T-helper 2 cell treated with Interferon-gamma antibody and Interleukin-4, amounts not matched to agents 5 μg/mL and 100 μg/mL, for 36 hours (primary cell): Measurements from ENCODE around the gene CLDN7.
"Not testable (repeated sequence)": the region's sequence is repeated elsewhere in the genome, so short reads cannot be mapped to it uniquely, and the experiment has no call there.

Experiments
- DNase-seq: peaks from one replicate; pipeline ENCODE4 v3.0.0; 2021; ENCODE audit warnings: low spot score
- H3K27ac Mint-ChIP-seq: one replicate; pipeline ENCODE4 v1.8.0; 2021; ENCODE audit warnings: mild to moderate bottlenecking, mixed read lengths
- H3K27me3 Mint-ChIP-seq: one replicate; pipeline ENCODE4 v1.8.0; 2021; ENCODE audit warnings: low read depth, mixed read lengths
- H3K36me3 Mint-ChIP-seq: one replicate; pipeline ENCODE4 v1.8.0; 2021; ENCODE audit warnings: low read depth, mixed read lengths
- H3K4me1 Mint-ChIP-seq: one replicate; pipeline ENCODE4 v1.8.0; 2021; ENCODE audit warnings: low read depth, mixed read lengths
- H3K4me3 Mint-ChIP-seq: one replicate; pipeline ENCODE4 v1.8.0; 2022; ENCODE audit warnings: mild to moderate bottlenecking, moderate library complexity, mixed read lengths
- H3K9me3 Mint-ChIP-seq: one replicate; pipeline ENCODE4 v1.8.0; 2021; ENCODE audit warnings: mixed read lengths

The CLDN7 gene

DNA sequence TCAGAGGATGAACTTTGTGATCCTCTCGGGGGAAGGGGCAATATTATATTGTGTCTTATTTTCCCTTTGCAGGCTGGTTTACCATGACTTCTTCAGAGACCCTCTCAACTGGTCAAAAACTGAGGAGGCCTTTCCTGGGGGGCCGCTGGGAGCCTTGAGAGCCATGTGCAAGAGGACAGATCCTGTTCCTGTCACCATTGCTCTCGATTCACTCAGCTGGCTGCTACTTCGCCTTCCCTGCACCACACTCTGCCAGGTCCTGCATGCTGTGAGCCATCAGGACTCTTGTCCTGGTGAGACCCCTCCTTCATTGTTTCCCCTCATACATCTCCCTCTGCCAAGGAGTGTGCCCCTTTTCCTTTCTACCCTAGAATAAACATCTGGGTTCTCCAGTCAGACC lies 7.8 kb downstream of the CLDN7 start:
- peak overlapping the region; percentile 41 for H3K4me3 Mint-ChIP-seq
- peaks cover 20% of the 10 kb centered on the region for H3K4me1 Mint-ChIP-seq
- DNase-seq, result no peak
- peaks cover 45% of the 10 kb centered on the region for H3K36me3 Mint-ChIP-seq
- no peaks in the 10 kb centered on the region for H3K27me3 Mint-ChIP-seq
- no peak overlapping the region for H3K27ac Mint-ChIP-seq
- H3K9me3 Mint-ChIP-seq, result no peaks in the 10 kb centered on the region

DNA sequence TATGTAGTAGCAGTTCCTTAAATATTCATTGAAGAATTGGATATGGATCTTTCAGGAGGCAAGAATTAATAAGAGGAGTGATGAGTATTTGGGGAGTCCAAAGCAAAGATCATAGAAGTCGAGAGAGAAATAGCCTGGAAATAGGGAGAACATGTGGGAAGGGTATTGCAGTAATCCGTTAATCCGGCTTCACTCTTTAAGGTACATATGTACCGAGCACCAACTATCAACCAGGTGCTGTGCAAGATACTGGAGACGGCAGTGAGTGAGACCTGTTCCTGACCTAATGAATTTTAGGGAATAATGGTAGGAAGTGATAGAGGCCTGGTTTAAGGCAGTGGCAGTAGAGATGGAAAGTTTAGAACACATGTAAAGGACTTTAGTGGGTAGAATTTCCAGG lies 9.2 kb downstream of the CLDN7 start:
- H3K36me3 Mint-ChIP-seq, result peaks cover 40% of the 10 kb centered on the region
- peak overlapping the region; percentile 100 for H3K27ac Mint-ChIP-seq
- no peak for DNase-seq
- no peaks in the 10 kb centered on the region for H3K27me3 Mint-ChIP-seq
- no peaks in the 10 kb centered on the region for H3K9me3 Mint-ChIP-seq
- H3K4me1 Mint-ChIP-seq, result peaks cover 28% of the 10 kb centered on the region
- H3K4me3 Mint-ChIP-seq, result peak overlapping the region; percentile 99

DNA sequence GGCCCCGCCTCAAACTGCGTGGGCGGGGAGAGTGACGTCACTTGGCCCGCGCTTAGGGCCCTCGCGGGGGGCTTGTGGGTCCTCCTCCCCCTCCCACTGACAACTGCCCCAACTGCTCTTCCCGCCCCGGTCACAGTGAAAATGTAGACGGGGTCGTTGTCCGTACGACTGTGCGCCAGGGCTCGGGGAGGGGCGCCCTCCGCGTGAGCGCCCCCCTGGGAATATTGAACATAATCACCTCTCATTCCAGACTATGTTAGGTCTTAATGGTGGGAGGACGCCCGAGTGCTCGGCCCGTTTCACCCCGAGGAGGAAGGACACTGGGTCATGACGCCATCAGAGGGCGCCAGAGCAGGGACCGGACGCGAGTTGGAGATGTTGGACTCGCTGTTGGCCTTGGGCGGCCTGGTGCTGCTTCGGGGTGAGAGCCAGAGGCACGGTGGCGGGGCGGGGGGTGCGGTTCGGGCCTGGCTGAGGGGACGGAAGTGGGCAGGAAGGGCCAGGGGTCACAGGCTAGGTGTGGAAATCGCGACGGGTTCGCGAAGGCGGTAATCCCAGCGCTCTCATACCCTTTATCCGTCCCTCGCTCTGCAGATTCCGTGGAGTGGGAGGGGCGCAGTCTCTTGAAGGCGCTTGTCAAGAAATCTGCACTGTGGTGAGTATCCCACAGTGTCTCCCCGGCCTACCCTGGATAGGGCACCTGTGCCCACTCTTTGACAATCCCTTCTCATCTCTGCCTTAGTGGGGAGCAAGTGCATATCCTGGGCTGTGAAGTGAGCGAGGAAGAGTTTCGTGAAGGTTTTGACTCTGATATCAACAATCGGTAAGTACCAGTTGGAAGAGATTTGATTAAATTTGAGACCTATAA lies 9.9 kb downstream of the CLDN7 start, which contains the start of gene ELP5:
Gene ELP5, plus strand, starts transcription at position 40 of the 868 bp plus-strand sequence. Its CDS starts 336 bp downstream, at position 376.
- peaks cover 40% of the 10 kb centered on the region for H3K36me3 Mint-ChIP-seq
- H3K9me3 Mint-ChIP-seq, result no peaks in the 10 kb centered on the region
- peak within 1 kb of the TSS; percentile 99 for H3K4me3 Mint-ChIP-seq
- H3K27me3 Mint-ChIP-seq, result no peaks in the 10 kb centered on the region
- peak within 1 kb of the TSS; percentile 100 for H3K27ac Mint-ChIP-seq
- peaks cover 30% of the 10 kb centered on the region for H3K4me1 Mint-ChIP-seq
- DNase-seq, result peak; percentile 91

DNA sequence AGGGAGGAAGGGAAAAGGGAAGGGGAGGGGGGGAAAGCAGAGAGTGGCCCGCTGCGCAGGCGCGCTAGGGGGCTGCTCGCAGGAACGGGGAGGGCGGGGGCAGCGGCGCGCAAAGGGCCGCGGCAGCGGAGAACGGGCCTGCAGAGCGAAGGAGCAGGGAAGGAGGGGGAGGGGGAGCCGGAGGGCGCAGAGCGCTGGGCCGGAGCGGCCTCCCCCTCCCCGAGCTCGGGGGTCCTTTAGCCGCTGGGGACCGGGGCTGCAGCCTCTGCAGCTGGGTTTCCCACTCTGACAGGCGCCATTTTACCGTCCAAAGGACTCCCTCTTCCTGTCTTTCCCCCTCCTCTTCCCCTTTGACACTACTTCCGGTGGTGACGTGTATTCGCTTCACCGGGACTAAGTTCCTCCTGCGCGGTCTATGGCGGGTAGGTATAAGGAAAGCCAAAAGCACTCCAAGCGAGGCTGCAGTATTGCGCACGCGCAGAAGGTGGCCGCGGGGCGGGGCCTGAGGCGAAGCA lies 10.6 kb downstream of the CLDN7 start, which contains the start of gene CTDNEP1:
Gene CTDNEP1, minus strand, starts transcription at position 74 of the 515 bp plus-strand sequence. CDS start 438 bp downstream, outside the sequence.
- peaks cover 30% of the 10 kb centered on the region for H3K4me1 Mint-ChIP-seq
- peak within 1 kb of the TSS; percentile 100 for H3K27ac Mint-ChIP-seq
- H3K27me3 Mint-ChIP-seq, result no peaks in the 10 kb centered on the region
- peak; percentile 99 for DNase-seq
- peak within 1 kb of the TSS; percentile 99 for H3K4me3 Mint-ChIP-seq
- no peaks in the 10 kb centered on the region for H3K9me3 Mint-ChIP-seq
- H3K36me3 Mint-ChIP-seq, result peaks cover 39% of the 10 kb centered on the region

DNA sequence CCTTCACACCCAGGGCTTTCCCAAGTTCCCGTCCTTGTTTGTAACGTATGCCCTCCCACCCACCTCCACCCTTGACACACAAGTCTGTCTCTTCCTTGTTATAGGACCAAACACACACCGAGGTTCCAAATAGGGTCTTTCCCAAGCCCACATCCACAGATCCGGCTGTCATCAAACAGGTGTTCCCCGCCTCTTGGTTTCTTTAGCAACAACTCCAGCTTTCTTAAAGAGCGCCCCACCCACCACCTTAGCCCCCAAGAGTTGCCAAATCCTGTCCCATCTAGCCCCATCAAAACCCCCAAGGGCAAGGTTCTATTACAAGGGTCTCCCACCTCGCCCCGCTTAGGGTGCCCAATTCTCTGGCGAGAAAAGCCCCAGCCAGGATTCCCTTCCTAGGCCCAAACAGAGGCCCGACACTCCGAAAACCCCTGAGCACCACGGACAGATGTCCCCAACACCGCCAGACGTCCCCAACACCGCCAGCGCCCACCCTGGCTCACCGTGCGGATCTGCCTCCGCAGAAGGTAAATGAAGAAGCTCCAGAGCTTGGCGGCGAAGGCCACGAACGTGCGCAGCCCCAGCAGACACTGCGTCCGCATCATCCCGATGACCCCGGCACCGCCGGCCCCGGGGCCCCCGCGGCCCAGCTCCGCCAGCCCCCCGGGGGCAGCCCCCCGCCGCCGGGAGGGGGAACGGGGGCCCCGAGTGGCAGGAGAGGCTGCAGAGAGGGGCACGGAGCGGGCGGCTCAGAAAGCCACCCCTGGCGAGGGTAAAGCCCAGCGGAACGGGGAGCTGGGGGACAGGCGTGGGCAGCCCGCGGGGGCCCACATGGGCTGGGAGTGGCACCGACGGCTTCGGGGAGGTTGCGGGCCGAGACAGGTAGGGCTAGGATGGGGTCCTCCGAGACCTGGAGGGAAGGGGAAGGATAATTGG lies 11.3 kb downstream of the CLDN7 start:
- Mint-ChIP-seq H3K27ac (peak overlapping the region; percentile 100), H3K4me3 (peak overlapping the region; percentile 99), H3K27me3 (no peaks in the 10 kb centered on the region), H3K4me1 (peaks cover 30% of the 10 kb centered on the region), H3K9me3 (no peaks in the 10 kb centered on the region), H3K36me3 (peaks cover 40% of the 10 kb centered on the region)
- no peak for DNase-seq

GRCh38 chr17:7249830-7250229 lies 12.4 kb downstream of the CLDN7 start:
- Mint-ChIP-seq H3K27ac (peak overlapping the region; percentile 92), H3K9me3 (no peaks in the 10 kb centered on the region), H3K4me1 (peaks cover 30% of the 10 kb centered on the region), H3K27me3 (no peaks in the 10 kb centered on the region), H3K4me3 (peak overlapping the region; percentile 96), H3K36me3 (peaks cover 41% of the 10 kb centered on the region)
- DNase-seq, result no peak

- H3K27me3 Mint-ChIP-seq, result no peaks in the 10 kb centered on the region
- DNase-seq, result no peak
- no peaks in the 10 kb centered on the region for H3K9me3 Mint-ChIP-seq
- peak overlapping the region; percentile 21 for H3K27ac Mint-ChIP-seq
- peak overlapping the region; percentile 96 for H3K4me3 Mint-ChIP-seq
- peaks cover 42% of the 10 kb centered on the region for H3K36me3 Mint-ChIP-seq
- H3K4me1 Mint-ChIP-seq, result peaks cover 28% of the 10 kb centered on the region
These were observed 13.1 kb downstream of the CLDN7 start for GRCh38 chr17:7249214-7249613.

DNA sequence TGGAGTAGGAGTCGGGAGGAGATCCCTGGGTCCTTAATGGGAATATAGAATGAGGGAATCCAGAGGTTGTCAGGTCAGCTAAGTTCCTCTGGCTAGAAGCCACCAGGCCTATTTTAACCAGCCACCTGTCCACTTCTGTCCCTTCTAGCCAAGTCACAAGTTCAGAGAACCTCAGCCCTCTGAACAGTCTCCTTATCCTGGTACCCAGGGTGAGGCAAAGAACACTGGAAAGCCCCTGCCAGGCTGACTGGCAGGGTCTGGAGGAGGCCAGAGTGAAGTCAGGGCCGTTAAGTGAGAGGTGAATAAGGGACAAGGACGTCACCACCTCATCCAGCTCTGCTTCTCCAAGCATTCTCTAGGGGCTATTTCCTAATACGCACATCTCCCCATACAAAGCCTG lies 13.5 kb downstream of the CLDN7 start:
- Mint-ChIP-seq H3K27me3 (no peaks in the 10 kb centered on the region), H3K4me3 (peak overlapping the region; percentile 96), H3K9me3 (no peaks in the 10 kb centered on the region), H3K4me1 (peaks cover 26% of the 10 kb centered on the region), H3K36me3 (peaks cover 42% of the 10 kb centered on the region), H3K27ac (no peak overlapping the region)
- DNase-seq, result no peak

DNA sequence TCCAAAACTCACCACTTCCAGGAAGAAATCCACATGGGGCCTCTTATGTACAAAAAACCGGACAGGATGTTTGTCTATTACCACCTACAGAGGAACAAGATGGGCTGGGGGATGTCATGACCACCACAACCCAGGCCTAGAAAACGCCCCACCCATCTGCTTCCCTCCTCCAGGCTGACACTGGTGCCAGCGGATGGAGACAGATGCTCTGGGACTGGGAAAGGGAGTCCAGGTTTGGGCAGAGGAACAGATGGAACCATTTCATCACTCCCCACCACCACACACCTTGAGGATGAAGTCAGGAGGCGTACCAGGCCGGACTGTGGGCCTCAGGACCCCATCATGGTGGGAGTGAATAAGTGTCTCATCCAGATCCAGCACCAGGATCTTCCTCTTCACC lies 15.5 kb downstream of the CLDN7 start:
- no peaks in the 10 kb centered on the region for H3K9me3 Mint-ChIP-seq
- peak overlapping the region; percentile 11 for H3K27ac Mint-ChIP-seq
- no peaks in the 10 kb centered on the region for H3K27me3 Mint-ChIP-seq
- DNase-seq, result no peak
- no peak overlapping the region for H3K4me3 Mint-ChIP-seq
- H3K36me3 Mint-ChIP-seq, result peaks cover 42% of the 10 kb centered on the region
- peaks cover 29% of the 10 kb centered on the region for H3K4me1 Mint-ChIP-seq

DNA sequence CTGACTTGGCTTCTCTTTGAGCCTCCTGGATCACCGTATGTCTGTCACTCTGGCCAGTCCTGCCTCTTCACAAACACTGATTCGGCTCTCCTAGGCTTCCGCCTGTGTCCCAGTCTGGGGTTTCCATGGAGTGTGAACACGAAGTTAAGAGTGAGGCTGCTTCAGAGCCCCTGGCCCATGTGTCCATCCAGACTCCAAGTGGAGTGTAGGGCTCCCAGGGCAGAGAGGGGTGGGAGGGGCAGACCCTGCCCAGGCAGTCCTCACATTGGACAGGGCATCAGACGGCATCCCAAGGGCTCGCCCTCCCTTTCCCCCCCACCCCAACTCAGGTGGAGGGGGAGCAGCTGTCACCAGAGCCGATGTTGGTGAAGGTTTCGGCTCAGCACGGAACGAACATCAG lies 18.4 kb downstream of the CLDN7 start:
- Mint-ChIP-seq H3K36me3 (peaks cover 54% of the 10 kb centered on the region), H3K4me3 (peak overlapping the region; percentile 95), H3K4me1 (peaks cover 36% of the 10 kb centered on the region)
- DNase-seq, H3K27ac Mint-ChIP-seq, H3K27me3 Mint-ChIP-seq, H3K9me3 Mint-ChIP-seq: not testable (repeated sequence)

DNA sequence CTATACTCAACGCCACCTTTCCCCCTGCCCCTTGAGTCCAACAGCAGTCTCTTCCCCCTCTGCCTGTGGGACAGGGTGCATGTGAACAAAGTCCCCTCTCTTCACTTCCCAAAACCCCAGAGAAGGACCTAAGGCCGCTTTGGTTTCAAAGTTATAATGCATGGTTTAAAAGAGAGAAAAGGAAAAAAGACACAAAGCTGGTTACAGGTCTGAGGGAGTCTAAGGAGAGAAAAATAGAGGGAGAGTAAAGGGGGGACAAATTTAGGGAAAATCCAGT lies 18.9 kb downstream of the CLDN7 start:
- no peaks in the 10 kb centered on the region for H3K27me3 Mint-ChIP-seq
- H3K36me3 Mint-ChIP-seq, result peaks cover 51% of the 10 kb centered on the region
- no peak for DNase-seq
- H3K9me3 Mint-ChIP-seq, result no peaks in the 10 kb centered on the region
- H3K4me3 Mint-ChIP-seq, result peak overlapping the region; percentile 95
- peak overlapping the region; percentile 84 for H3K27ac Mint-ChIP-seq
- peaks cover 31% of the 10 kb centered on the region for H3K4me1 Mint-ChIP-seq

- H3K4me3 Mint-ChIP-seq, result peak overlapping the region; percentile 95
- peak overlapping the region; percentile 95 for H3K27ac Mint-ChIP-seq
- H3K27me3 Mint-ChIP-seq, result no peaks in the 10 kb centered on the region
- H3K9me3 Mint-ChIP-seq, result no peaks in the 10 kb centered on the region
- peaks cover 31% of the 10 kb centered on the region for H3K4me1 Mint-ChIP-seq
- peaks cover 51% of the 10 kb centered on the region for H3K36me3 Mint-ChIP-seq
- DNase-seq, result peak; percentile 90
These were observed 19.4 kb downstream of the CLDN7 start for GRCh38 chr17:7242717-7243452.
